ENCODE data around the gene OR51V1. TPM values are rescaled to one million over a fixed set of nuclear protein-coding genes. Genes with fewer than 3 reads are reported as not detected.

OR51V1 gene
- total RNA-seq, 6 experiments from 2014 or later, result not detected

GRCh38 chr11:5154657-5155056 lies 45.8 kb downstream of the OR51V1 start, which contains the start of gene OR52A1:
OR52A1 (minus strand) TSS chr11:5154757; CDS start chr11:5152369, 2,388 bp downstream.
- TF ChIP-seq POLR2A (IDR thresholded peaks at IDR 0.05) (no peak), CTCF (IDR thresholded peaks at IDR 0.05) (no peak)
- DNase-seq (no peak), ATAC-seq (no peak)
- Histone ChIP-seq H3K36me3 (no peaks in the 10 kb centered on the region), H3K4me1 (no peaks in the 10 kb centered on the region), H3K27me3 (no peaks in the 10 kb centered on the region), H3K27ac (no peak within 1 kb of the TSS), H3K9me3 (no peaks in the 10 kb centered on the region), H3K4me3 (no peak within 1 kb of the TSS)
- intact Hi-C loops (cut with DNase I), result no loop called here
- WGBS (ENCODE audit: insufficient coverage, low coverage, low lambda C conversion rate, missing lambda C conversion rate), result 28% methylated on average over 3 of the region's 3 CpGs

- no peak overlapping the region for H3K27ac ChIP-seq
- ATAC-seq (no peak), DNase-seq (no peak)
- TF ChIP-seq CTCF (IDR thresholded peaks at IDR 0.05) (no peak), POLR2A (IDR thresholded peaks at IDR 0.05) (no peak)
- intact Hi-C loops (cut with DNase I), result no loop called here
- no peak overlapping the region for H3K4me3 ChIP-seq
- 41% methylated on average over 3 of the region's 3 CpGs for WGBS (ENCODE audit: insufficient coverage, low coverage, low lambda C conversion rate, missing lambda C conversion rate)
- H3K9me3 ChIP-seq, result no peaks in the 10 kb centered on the region
- H3K4me1 ChIP-seq, result no peaks in the 10 kb centered on the region
- H3K36me3 ChIP-seq, result no peaks in the 10 kb centered on the region
- H3K27me3 ChIP-seq, result no peaks in the 10 kb centered on the region
Observed at GRCh38 chr11:5153574-5154431, 46.7 kb downstream of the OR51V1 start.

- H3K4me1 ChIP-seq, result no peaks in the 10 kb centered on the region
- H3K27me3 ChIP-seq, result no peaks in the 10 kb centered on the region
- intact Hi-C loops (cut with DNase I), result no loop called here
- no peaks in the 10 kb centered on the region for H3K36me3 ChIP-seq
- TF ChIP-seq CTCF (IDR thresholded peaks at IDR 0.05) (no peak), POLR2A (IDR thresholded peaks at IDR 0.05) (no peak)
- H3K9me3 ChIP-seq, result no peaks in the 10 kb centered on the region
- H3K27ac ChIP-seq, result no peak overlapping the region
- ATAC-seq, result no peak
- 43% methylated on average over 2 of the region's 3 CpGs for WGBS (ENCODE audit: insufficient coverage, low coverage, low lambda C conversion rate, missing lambda C conversion rate)
- no peak for DNase-seq
- no peak overlapping the region for H3K4me3 ChIP-seq
Observed at GRCh38 chr11:5151713-5152153, 48.7 kb downstream of the OR51V1 start.

Other genes with a start within 250 kb of the OR51V1 start
- not detected for gene OR51A2, start 245.0 kb downstream of the OR51V1 start, total RNA-seq
- not detected for gene OR51L1, start 205.8 kb downstream of the OR51V1 start, total RNA-seq
- not detected for gene OR52J3, start 154.2 kb downstream of the OR51V1 start, total RNA-seq
- gene OR52E2, start 141.1 kb downstream of the OR51V1 start, total RNA-seq, result not detected
- gene OR52E1, start 131.1 kb downstream of the OR51V1 start, total RNA-seq, result not detected
- not detected for gene OR52A5, start 62.3 kb downstream of the OR51V1 start, total RNA-seq
- gene OR52A1, start 45.9 kb downstream of the OR51V1 start, total RNA-seq, result under 1 TPM in 1 of 6 experiments, not detected in 5; 0.04 TPM
- 1,000 to 10,000 TPM in 1 of 6 experiments, 100 to 1,000 TPM in 2, 10 to 100 TPM in 3; 25.1 to 1,416 (median 146) TPM for gene HBB, start 26.4 kb upstream of the OR51V1 start, total RNA-seq
- 10 to 100 TPM in 1 of 6 experiments, 1 to 10 TPM in 2, not detected in 3; 4.1 to 29.5 (median 9.7) TPM for gene HBD, start 33.8 kb upstream of the OR51V1 start, total RNA-seq
- gene HBG1, start 49.2 kb upstream of the OR51V1 start, total RNA-seq, result not detected
- not detected for gene HBG2, start 54.1 kb upstream of the OR51V1 start, total RNA-seq
- gene HBE1, start 69.3 kb upstream of the OR51V1 start, total RNA-seq, result not detected
- gene OR51B4, start 101.3 kb upstream of the OR51V1 start, total RNA-seq, result not detected
- gene OR51B2, start 123.6 kb upstream of the OR51V1 start, total RNA-seq, result not detected
- gene OR51B5, start 142.8 kb upstream of the OR51V1 start, total RNA-seq, result under 1 TPM in 3 of 6 experiments, not detected in 3; 0.17 to 0.42 (median 0.28) TPM
- gene OR51B6, start 150.8 kb upstream of the OR51V1 start, total RNA-seq, result not detected
- not detected for gene OR51M1, start 183.1 kb upstream of the OR51V1 start, total RNA-seq
- not detected for gene OR51Q1, start 221.4 kb upstream of the OR51V1 start, total RNA-seq
- gene OR51I1, start 240.8 kb upstream of the OR51V1 start, total RNA-seq, result not detected
- not detected for gene OR51I2, start 248.6 kb upstream of the OR51V1 start, total RNA-seq